GM21619 (cell line): ENCODE results near the gene FREM1.
"Not testable (repeated sequence)": the region's sequence is repeated elsewhere in the genome, so short reads cannot be mapped to it uniquely, and the experiment has no call there.

Experiments used
- ATAC-seq: cut with Tn5 transposase; IDR thresholded peaks from one replicate; pipeline ENCODE4 v1.9.1; 2021; ENCODE audit not compliant: unreplicated experiment

The FREM1 gene, protein sequence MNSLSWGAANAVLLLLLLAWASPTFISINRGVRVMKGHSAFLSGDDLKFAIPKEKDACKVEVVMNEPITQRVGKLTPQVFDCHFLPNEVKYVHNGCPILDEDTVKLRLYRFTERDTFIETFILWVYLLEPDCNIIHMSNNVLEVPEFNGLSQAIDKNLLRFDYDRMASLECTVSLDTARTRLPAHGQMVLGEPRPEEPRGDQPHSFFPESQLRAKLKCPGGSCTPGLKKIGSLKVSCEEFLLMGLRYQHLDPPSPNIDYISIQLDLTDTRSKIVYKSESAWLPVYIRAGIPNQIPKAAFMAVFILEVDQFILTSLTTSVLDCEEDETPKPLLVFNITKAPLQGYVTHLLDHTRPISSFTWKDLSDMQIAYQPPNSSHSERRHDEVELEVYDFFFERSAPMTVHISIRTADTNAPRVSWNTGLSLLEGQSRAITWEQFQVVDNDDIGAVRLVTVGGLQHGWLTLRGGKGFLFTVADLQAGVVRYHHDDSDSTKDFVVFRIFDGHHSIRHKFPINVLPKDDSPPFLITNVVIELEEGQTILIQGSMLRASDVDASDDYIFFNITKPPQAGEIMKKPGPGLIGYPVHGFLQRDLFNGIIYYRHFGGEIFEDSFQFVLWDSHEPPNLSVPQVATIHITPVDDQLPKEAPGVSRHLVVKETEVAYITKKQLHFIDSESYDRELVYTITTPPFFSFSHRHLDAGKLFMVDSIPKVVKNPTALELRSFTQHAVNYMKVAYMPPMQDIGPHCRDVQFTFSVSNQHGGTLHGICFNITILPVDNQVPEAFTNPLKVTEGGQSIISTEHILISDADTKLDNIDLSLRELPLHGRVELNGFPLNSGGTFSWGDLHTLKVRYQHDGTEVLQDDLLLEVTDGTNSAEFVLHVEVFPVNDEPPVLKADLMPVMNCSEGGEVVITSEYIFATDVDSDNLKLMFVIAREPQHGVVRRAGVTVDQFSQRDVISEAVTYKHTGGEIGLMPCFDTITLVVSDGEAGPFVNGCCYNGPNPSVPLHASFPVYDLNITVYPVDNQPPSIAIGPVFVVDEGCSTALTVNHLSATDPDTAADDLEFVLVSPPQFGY (N-terminal part only)

DNA sequence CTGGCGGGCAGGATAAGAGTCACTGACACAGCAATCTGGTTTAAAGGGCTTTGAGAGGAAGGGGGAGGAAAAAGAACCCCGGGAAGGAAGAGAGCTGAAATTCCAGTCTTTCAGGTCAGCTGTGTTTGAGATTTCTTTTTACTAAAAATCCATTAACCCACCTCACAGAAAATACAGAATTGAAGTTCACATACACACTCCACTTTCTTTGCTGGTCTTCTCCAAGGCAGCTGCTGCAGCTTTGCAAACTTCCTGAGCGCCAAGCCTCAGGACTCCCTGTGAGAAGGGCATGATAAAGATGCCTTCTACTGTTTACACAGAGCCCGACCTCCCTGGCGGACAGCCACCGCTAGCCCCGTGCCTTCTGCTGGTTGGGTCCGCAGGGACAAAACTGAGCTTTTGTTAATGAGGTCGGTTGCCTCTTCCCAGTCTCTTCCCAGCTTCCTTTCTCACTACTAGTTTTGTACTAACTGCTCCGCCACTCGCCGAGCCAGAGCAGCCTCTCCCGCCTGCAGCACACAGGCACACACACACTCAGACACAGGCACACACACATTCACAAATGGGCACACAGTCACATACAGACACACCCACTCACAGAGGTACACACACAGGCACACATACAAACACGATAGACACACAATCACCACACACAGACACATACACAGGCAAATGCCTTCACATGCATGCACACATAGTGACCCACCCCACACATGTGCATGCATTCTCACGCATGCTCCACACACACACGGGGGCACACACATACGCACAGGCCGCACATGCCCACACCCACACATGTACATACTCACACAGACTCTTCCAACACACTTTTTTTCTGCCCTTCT, at the start of gene FREM1:
FREM1 (minus strand) TSS at position 468 of the 845 bp plus-strand sequence. CDS start 41,451 bp downstream, outside the sequence.
- no peak for ATAC-seq

DNA sequence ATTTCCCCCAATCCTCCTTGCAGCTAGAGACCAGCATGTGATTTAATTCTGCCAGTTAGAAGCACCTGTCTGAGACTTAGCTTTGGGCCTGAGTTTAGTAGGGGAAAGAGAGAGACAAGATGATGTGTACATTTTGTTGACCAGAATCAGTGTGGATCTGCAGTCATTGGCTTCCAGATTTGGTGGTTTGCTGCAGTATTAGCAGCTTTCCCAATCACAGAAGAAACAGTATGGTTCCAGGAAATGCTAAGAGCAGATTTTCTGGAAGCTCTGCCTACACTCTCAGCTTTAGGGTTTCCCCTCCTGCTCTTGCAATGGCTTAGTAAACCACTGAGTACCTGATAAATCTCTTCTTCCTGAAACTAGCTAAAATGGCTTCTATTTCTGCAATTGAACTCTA, 48.8 kb upstream of the FREM1 start:
- no peak for ATAC-seq

DNA sequence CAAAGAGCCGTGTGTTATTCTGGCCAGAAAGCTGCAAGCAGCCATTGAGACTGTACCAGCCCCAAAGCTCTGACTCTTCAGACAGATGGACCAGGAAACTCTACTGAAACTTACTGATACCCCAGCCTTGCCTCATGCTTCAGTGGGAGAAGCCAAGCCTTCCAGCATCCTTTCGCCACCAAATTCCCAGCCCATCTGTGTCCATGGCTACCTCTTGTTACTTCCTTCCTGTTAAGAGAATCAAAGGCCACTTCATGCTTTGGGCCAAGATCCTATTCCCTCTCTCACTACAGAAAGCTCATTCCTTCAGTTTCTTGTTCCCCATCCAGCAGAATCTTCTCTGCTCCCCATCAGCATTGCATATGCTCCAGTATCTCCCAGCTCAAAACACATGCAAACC, 46.9 kb upstream of the FREM1 start:
- no peak for ATAC-seq

DNA sequence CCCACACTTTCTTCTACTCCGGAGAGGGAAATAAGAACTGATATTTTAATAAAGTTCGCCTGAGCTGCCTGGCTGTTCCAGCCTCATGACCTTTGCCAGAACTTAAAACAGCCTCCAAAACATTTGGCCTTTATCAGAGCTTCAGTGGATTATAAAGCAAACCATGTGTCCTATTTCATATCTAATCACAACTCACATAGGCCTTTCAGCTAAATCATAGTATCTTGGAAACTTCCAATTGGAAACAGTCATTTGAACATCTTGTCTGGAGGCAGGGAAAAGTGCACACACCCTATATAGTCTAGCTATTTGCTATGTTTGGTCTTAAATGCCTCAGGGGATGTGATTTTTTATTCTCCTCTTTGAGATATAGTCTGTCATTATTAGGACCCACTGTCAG, 46.0 kb upstream of the FREM1 start:
- no peak for ATAC-seq

DNA sequence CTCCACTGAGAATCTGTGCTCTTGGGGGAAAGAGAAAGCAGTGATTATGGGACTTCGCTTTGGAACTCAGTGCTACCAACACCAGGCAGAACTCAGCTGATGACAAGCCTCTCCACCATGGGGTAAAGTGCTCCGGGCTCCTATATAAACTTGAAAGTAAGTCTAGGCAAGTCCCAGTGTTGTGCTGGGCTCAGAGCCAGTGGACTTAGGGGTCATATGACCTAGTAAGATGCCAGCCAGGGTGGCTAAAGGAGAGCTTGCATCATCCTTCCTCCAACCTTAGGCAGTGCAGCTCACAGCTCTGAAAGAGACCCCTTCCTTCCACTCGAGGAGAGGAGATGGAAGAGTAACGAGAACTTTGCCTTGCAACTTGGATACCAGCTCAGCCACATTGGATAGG, 35.1 kb upstream of the FREM1 start:
- ATAC-seq, result no peak

DNA sequence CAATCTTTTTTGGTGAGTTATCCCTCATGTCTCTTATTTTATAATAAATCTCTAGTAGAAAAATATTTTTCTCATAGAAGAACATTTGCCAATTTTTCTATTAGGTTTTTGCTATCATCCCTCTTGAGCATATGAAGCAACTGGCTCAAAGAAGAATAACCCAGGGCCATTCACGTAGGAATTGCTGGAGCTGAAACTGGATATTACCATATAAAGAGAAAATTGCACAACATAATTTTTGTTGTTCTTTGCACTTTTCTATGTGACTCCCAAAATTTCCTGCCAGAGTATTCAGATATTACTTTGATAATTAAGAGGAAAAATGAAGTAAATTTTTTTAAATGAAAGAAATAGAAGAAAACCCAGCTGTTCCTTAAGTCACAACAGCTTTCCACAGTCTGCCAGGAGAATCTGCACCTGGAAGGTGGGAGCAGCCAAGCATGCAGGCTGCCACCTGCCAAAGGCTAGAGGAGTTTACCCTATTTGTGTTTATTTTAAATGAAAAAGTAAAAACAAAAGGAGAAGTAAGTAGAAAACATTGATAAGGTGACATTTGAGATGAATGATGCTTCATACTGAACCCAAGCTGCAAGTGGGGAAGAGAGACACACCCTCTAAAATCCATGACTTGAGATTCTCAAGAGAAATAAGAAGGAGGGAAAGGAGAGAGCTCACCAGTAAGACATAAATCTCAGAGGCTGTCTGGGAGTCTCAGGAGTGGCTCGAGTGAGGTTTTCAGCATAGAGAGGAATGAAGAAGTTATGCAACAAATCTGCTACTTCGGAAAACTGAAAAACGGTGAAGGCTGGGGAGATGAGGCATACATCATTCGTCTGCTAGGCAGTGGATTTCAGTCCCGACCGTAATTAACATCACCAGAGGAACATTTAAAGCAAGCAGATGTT, 31.5 kb upstream of the FREM1 start:
- ATAC-seq, result no peak

DNA sequence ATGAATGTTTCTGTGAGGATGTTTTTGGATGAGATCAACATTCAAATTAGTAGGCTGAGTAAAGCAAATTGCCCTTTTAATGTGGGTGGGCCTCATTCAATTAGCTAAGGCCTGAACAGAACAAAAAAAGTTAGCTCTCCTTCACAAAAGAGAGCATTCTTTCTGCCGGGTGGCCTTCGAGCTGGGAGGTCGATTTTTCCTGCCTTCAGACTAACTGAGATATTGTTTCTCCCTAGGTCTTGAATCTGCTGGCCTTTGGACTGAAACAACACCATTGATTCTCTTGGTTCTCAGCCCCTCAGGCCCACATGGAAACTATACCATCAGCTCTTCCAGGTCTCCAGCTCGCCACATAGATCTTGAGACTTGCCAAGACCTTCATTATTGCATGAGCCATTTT, 29.1 kb upstream of the FREM1 start:
- no peak for ATAC-seq

DNA sequence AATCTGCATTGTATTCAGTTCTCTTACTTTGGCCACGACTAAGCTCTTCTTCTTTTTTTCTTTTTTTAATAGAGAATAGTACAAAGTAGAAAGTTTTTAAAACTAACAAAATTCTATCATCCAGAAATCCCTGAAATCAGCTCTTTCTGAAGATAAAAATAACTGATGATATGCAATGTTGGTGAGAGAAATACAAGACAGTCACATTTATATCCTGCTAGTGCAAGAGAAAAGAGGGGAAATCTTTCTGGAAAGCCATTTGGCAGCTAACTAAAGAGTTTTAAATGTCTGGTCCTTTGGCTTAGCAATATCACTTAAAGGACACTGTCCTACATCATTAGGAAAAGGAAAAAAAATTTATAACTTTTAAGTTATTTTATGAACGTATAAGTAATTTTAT, 27.0 kb upstream of the FREM1 start:
- ATAC-seq, result no peak

DNA sequence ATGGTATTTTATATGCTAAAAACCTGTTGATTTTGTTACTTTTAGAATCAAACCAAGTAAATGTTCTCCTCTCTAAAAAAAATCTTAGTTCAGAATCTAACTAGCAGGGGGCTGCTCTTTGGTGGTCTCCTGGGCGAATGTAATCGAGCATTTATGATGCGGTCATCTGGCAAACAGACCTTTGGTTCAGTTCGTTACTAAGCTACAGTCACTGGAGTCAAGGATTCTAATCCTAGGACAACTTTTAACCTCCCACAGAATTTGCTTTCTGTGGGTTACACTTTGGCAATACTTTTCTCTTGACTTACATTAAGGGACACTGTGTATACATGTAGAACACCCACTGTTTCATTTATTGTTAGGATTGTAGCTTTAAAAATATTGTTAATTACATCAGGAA, 26.3 kb upstream of the FREM1 start:
- no peak for ATAC-seq

DNA sequence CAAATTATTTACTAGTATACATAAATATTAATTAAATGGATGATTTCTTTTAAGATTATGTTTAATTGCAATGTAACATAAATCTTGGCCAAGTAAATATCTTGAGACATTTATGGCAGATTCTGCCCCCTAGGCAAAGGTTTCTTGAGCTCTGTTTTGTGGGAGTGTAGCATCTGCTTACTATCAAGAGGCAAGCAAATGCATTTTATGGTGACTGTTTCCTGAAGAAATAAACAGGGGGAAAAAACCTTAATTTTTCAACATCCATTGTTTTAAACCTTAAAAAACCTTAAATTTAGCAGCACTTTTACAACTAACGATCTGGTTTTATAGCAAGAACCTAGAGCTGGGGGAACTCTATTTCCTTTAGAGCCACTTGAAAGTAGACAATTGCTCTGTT, 25.7 kb upstream of the FREM1 start:
- ATAC-seq, result no peak

DNA sequence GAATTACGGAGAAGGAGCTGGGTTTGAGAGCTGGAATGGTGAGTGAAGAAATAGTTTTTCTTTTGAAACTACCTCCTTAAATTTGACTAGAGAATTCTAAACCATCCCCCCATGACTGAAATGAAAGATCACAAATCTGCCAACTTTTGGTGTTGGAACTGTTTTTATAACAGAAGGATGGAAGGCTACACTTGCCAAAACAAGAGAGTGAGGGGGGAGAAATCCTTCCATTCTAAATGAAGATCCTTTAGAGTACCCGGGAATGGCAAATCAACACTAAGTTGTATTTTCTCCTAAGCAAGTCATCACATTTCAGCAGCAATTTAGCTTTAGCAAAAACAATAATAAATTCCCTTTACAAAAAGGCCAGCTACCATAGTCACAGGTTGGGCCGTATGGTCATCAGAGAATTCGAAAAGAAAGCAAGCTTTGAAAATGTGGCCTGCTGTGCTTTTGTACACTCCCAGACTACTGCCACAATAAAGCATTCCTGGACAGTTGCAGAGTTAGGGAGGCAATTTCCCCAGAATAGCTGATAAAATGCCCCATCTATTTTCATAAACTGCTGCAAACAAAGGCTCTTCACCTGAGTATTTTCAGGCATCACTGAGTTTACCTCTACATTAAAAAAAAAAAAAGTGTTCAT, 25.0 kb upstream of the FREM1 start:
- no peak for ATAC-seq

DNA sequence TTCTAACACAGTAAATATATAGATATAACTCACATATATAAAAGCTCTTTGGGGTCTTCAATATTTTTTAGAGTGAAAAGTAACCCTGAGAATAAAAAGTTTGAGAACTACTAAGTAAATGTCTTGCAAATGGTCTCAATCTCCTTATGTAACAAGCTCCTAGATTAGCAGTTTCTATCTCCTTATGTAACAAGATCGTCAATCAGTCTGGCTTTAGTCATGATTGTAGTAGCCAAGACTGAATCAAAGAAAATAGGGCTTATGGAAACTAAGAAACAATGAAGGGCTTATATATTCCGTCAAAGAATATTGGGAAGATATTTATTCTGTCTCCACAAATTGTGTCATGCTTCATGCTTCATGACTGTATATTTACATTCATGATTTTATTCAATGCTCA, 22.4 kb upstream of the FREM1 start:
- no peak for ATAC-seq

DNA sequence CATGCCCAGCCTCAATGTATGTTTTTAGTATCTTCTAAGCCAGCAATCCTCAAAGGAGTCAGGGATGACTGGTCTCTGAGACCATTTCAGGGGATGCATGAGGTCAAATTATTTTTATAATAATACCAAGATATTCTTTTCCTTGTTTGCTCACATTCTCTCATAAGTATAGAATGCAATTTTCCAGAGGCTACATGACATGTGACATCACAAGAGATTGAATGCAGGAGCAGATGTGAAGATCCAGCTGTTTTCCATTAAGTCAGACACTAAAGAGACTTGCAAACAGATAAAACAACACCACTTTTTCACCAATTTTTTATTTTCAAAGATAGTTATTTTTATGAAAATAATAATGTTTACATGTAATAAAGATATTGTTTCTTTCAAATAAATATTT, 22.0 kb upstream of the FREM1 start:
- ATAC-seq, result no peak

DNA sequence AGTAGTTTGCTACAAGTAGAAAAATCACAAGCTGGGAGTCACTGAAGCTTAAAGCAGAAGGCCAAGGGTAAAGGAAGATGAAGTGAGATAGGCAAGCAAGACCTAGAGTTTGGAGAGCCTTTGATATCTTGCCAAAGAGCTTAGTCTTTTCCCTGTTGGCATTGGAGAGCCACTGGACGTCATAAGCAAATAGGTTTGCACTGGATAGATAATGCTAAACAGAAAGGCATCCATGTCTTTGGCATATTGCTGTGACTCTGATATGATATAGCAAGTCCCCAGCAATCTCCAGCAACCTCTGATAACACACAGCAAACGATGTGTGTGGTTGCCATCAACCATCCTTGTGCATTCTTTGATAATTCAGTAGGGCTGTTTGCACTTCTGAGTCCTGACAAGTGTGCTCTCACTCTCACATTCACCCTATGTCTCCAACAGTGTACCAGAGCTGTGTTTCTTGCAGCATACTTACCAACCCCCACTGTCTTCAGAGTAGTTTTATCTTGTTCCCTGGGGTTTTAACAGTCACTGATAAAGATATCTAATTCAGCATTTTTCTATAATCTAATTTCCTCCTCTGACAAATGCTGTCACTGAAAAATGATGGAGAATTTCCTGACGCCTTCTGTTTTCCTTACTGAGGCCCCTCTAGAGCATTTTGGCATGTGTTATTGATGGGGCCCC, 16.9 kb upstream of the FREM1 start:
- ATAC-seq, result no peak

DNA sequence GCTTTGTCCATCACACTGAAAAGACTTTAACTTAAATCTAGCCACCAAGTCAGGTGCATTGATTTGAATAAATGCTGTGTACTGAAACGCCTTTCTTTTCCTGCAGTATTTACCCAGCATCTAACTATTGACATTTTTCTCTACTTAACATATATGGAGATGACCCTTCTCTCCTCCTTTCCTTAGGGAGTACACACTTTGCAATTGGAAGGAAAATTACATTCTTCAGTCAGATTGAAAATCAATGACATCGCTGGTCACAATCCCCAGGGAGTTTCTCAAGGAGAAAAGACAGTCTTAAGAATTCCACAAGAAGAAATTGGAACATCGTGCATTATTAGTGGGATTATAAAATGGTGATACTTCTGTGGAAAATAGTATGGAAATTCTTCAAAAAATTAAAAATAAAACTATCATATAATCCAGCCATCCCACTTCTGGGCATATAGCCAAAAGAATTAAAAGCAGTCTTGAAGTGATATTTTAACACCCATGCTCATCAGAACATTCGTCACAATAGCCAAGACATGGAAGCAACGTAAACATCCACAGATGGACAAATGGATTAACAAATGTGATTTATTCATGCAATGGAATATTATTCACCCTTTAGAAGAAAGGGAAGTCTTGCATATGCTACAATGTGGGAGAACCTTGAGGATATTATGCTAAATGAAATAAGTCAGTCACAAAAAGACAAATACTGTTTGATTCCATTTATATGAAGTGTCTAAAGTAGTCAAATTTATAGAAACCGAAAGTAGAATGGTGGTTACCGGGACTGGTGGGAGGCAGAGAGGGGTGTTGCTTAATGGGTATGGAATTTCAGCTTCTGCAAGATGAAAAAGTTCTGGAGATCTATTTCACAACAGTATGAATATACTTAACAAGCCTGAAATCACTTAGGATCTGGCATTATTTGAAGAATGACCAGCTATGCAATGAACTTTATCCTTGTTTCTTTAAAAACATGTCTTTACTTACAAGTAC, 14.3 kb upstream of the FREM1 start:
- no peak for ATAC-seq

DNA sequence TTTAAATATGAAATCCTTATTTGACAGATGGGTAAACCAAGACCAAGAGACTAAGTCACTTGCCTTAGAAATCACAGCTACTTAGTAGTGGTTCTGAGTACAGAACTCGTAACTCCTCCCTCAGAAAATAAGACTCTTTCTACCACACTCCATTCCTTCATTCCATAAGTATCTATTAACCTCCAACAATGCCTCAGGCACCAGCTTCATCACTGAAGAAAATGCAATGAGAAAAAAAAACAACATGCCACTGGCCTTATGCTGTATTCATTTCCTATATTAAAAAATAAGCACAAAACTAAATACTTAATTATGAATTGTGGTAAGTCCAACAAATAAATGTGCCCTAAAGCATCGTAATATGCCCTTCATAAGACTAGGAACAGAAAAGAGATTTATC, 13.5 kb upstream of the FREM1 start:
- ATAC-seq, result no peak

DNA sequence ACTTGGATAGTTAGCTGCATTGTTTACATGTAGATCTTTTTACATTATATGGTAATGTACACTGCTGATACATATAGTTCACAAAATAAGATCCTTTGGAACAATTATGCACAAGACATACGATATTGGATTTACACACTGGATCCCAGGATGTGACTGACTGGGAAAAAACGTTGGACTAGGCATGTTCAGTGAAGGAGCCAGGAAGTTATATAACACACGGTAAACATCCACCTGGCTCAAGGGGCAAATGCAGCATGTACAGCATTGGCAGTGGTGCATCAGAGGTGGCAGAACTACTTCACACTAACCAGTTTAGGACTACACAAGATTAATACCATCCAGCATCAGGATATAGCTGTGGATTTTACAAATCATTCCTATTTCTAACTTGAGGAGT, 10.6 kb upstream of the FREM1 start:
- ATAC-seq, result not testable (repeated sequence)

DNA sequence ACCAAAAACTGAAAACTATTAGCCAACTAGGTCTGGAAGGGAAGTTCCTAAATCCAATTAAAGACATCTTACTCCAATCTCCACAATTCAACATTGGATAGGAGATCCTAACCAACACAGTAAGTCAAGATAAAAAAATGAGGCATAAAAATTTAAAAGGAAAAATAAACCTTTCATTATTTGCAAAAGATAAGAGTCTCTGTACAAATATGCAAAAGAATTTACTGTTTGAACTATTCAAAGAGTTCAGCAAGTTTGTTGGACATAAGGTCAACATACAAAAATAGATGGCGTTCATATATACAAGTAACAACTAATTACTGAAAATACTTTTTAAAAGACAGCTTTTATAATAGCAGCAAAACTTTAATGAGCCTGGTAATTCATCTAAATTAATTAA, 3.1 kb upstream of the FREM1 start:
- no peak for ATAC-seq
